Osteocyte (in vitro differentiated cells): ENCODE data around the gene HMGCLL1. TPM values are rescaled to one million over a fixed set of nuclear protein-coding genes. Genes with fewer than 3 reads are reported as not detected.

Experiments used
- DNase-seq: peaks from one replicate; pipeline ENCODE4 v3.0.0; 2021; ENCODE audit warnings: mixed read lengths; ENCODE audit not compliant: unreplicated experiment; ENCODE audit errors: extremely low spot score
- H3K27ac Mint-ChIP-seq: one replicate; pipeline ENCODE4 v1.8.0; 2021; ENCODE audit warnings: mild to moderate bottlenecking, mixed read lengths; ENCODE audit not compliant: unreplicated experiment
- H3K27me3 Mint-ChIP-seq: one replicate; pipeline ENCODE4 v1.8.0; 2021; ENCODE audit warnings: mixed read lengths; ENCODE audit not compliant: unreplicated experiment
- H3K36me3 Mint-ChIP-seq: one replicate; pipeline ENCODE4 v1.8.0; 2021; ENCODE audit warnings: mixed read lengths; ENCODE audit not compliant: unreplicated experiment
- H3K4me1 Mint-ChIP-seq: one replicate; pipeline ENCODE4 v1.8.0; 2021; ENCODE audit warnings: mixed read lengths; ENCODE audit not compliant: unreplicated experiment
- H3K4me3 Mint-ChIP-seq: one replicate; pipeline ENCODE4 v1.8.0; 2021; ENCODE audit warnings: mild to moderate bottlenecking, moderate library complexity, mixed read lengths; ENCODE audit not compliant: unreplicated experiment
- H3K9me3 Mint-ChIP-seq: one replicate; pipeline ENCODE4 v1.8.0; 2021; ENCODE audit warnings: mixed read lengths; ENCODE audit not compliant: unreplicated experiment
- CTCF ChIP-seq: fragments of 200-600 bp; sonication (generic); IDR thresholded peaks from 2 replicates; pipeline ENCODE4 v1.5.0; 2021; ENCODE audit warnings: antibody characterized with exemption, mild to moderate bottlenecking, moderate library complexity
- total RNA-seq: library from RNA; stranded (reverse); gene quantifications from 2 replicates; pipeline ENCODE4 v1.2.1, GENCODE V29; 2021

HMGCLL1 gene
- total RNA-seq, 1 donor from 2014 or later, result not detected

- TF ChIP-seq CTCF, result no peak
- Mint-ChIP-seq H3K4me3 (no peak overlapping the region), H3K27me3 (no peaks in the 10 kb centered on the region), H3K27ac (no peak overlapping the region), H3K9me3 (peaks cover 10% of the 10 kb centered on the region), H3K4me1 (no peaks in the 10 kb centered on the region), H3K36me3 (no peaks in the 10 kb centered on the region)
- no peak for DNase-seq
Measured at GRCh38 chr6:55497694-55498093, 81.3 kb downstream of the HMGCLL1 start.

DNA sequence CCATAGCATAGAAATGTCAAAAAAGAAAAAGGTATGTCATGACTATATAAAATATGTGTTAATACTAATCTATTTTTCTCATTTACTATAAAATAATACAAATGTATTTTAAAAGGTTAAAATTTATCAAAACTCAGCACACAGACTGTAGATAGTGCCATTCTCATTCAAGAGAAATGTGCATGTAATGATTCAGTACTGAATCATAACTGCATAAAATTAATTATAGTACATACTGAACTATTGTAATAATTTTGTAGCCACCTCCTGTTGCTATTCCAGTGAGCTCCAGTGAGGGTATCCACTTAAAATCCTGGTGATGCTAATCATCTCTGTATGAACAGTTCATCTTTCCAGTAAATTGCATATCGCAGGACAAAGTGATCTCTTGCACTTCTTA is 82.8 kb downstream of the HMGCLL1 start:
- Mint-ChIP-seq H3K27ac (no peak overlapping the region), H3K4me3 (no peak overlapping the region), H3K9me3 (no peaks in the 10 kb centered on the region), H3K4me1 (no peaks in the 10 kb centered on the region), H3K36me3 (no peaks in the 10 kb centered on the region), H3K27me3 (no peaks in the 10 kb centered on the region)
- DNase-seq, result no peak
- TF ChIP-seq CTCF, result no peak

GRCh38 chr6:55495277-55495676 is 83.7 kb downstream of the HMGCLL1 start:
- TF ChIP-seq CTCF, result no peak
- no peaks in the 10 kb centered on the region for H3K4me1 Mint-ChIP-seq
- no peaks in the 10 kb centered on the region for H3K9me3 Mint-ChIP-seq
- H3K27ac Mint-ChIP-seq, result no peak overlapping the region
- H3K4me3 Mint-ChIP-seq, result no peak overlapping the region
- no peak for DNase-seq
- no peaks in the 10 kb centered on the region for H3K27me3 Mint-ChIP-seq
- H3K36me3 Mint-ChIP-seq, result no peaks in the 10 kb centered on the region

DNA sequence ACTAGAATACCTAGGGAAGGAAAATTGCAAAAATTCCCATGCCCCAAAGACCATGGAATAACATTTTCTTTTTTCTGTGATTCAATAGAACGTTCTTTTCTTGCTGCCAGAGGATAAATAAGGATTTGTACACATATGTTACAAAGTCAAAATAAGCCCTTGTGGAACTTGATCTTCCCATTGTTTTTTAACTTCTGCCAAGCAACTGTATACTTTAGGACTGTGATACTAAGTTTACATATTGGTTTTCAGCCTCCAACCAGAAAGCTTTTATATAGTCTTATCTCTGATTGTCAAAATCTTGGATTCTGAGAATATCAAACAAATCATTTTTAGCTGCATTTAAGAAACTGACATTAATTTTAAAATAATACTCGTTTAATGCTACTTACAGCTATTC is 84.6 kb downstream of the HMGCLL1 start:
- no peak overlapping the region for H3K27ac Mint-ChIP-seq
- TF ChIP-seq CTCF, result no peak
- DNase-seq, result no peak
- H3K27me3 Mint-ChIP-seq, result no peaks in the 10 kb centered on the region
- no peaks in the 10 kb centered on the region for H3K9me3 Mint-ChIP-seq
- H3K4me1 Mint-ChIP-seq, result no peaks in the 10 kb centered on the region
- H3K36me3 Mint-ChIP-seq, result no peaks in the 10 kb centered on the region
- no peak overlapping the region for H3K4me3 Mint-ChIP-seq

DNA sequence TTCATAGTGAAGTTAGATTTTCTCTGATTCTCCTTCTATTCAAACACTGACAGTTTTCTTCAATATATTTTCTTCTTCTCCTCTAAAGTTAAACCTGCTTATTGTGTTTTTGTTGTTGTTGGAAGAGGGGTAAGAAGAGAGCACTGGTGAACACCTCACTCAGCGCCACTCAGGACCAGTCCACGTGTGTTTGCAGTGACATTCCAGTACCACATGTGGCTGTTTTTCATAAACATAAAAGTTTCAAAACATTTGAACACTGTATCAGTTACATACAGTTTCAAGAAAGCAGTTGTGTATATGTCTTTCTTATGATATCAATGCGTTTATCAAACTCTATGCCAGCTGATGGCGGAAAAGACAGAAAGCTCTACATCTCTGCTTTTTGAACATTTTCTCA is 86.7 kb downstream of the HMGCLL1 start:
- no peaks in the 10 kb centered on the region for H3K27me3 Mint-ChIP-seq
- TF ChIP-seq CTCF, result no peak
- H3K36me3 Mint-ChIP-seq, result no peaks in the 10 kb centered on the region
- DNase-seq, result no peak
- H3K4me3 Mint-ChIP-seq, result no peak overlapping the region
- no peak overlapping the region for H3K27ac Mint-ChIP-seq
- H3K4me1 Mint-ChIP-seq, result no peaks in the 10 kb centered on the region
- no peaks in the 10 kb centered on the region for H3K9me3 Mint-ChIP-seq
